Measurements from ENCODE around the gene OLFM3.

The OLFM3 gene

GRCh38 chr1:101875891-101876290 is 120.8 kb downstream of the OLFM3 start:
- no peak for DNase-seq
- in situ Hi-C loops (cut with MboI; ENCODE audit: low pct_unique_long_range_greater_than_20kb, low sequenced_read_pairs): no loop called here

- in situ Hi-C loops (cut with MboI; ENCODE audit: low pct_unique_long_range_greater_than_20kb, low sequenced_read_pairs): no loop called here
- DNase-seq: no peak
Observed at GRCh38 chr1:101873672-101874071, 123.1 kb downstream of the OLFM3 start.

GRCh38 chr1:101859941-101860340 is 136.8 kb downstream of the OLFM3 start:
- DNase-seq: no peak
- in situ Hi-C loops (cut with MboI; ENCODE audit: low pct_unique_long_range_greater_than_20kb, low sequenced_read_pairs): no loop called here

GRCh38 chr1:101854271-101854670 is 142.5 kb downstream of the OLFM3 start:
- in situ Hi-C loops (cut with MboI; ENCODE audit: low pct_unique_long_range_greater_than_20kb, low sequenced_read_pairs): no loop called here
- no peak for DNase-seq

GRCh38 chr1:101852936-101853335 is 143.8 kb downstream of the OLFM3 start:
- in situ Hi-C loops (cut with MboI; ENCODE audit: low pct_unique_long_range_greater_than_20kb, low sequenced_read_pairs): no loop called here
- no peak for DNase-seq

- DNase-seq: no peak
- in situ Hi-C loops (cut with MboI; ENCODE audit: low pct_unique_long_range_greater_than_20kb, low sequenced_read_pairs): no loop called here
Observed at GRCh38 chr1:101849356-101849755, 147.4 kb downstream of the OLFM3 start.

- no peak for DNase-seq
- in situ Hi-C loops (cut with MboI; ENCODE audit: low pct_unique_long_range_greater_than_20kb, low sequenced_read_pairs): no loop called here
Observed at GRCh38 chr1:101847626-101848025, 149.1 kb downstream of the OLFM3 start.

- DNase-seq: no peak
- in situ Hi-C loops (cut with MboI; ENCODE audit: low pct_unique_long_range_greater_than_20kb, low sequenced_read_pairs): no loop called here
Observed at GRCh38 chr1:101846820-101847219, 149.9 kb downstream of the OLFM3 start.

- in situ Hi-C loops (cut with MboI; ENCODE audit: low pct_unique_long_range_greater_than_20kb, low sequenced_read_pairs): no loop called here
- DNase-seq: no peak
Observed at GRCh38 chr1:101843160-101843559, 153.6 kb downstream of the OLFM3 start.

- no peak for DNase-seq
- in situ Hi-C loops (cut with MboI; ENCODE audit: low pct_unique_long_range_greater_than_20kb, low sequenced_read_pairs): no loop called here
Observed at GRCh38 chr1:101841824-101842223, 154.9 kb downstream of the OLFM3 start.

- DNase-seq: no peak
- in situ Hi-C loops (cut with MboI; ENCODE audit: low pct_unique_long_range_greater_than_20kb, low sequenced_read_pairs): no loop called here
Observed at GRCh38 chr1:101835988-101836387, 160.7 kb downstream of the OLFM3 start.

- in situ Hi-C loops (cut with MboI; ENCODE audit: low pct_unique_long_range_greater_than_20kb, low sequenced_read_pairs): no loop called here
Observed at GRCh38 chr1:101833312-101833711, 163.4 kb downstream of the OLFM3 start.

GRCh38 chr1:101826416-101826815 is 170.3 kb downstream of the OLFM3 start:
- in situ Hi-C loops (cut with MboI; ENCODE audit: low pct_unique_long_range_greater_than_20kb, low sequenced_read_pairs): no loop called here
- DNase-seq: no peak

More at GRCh38 chr1:101833312-101833711, 163.4 kb downstream of the OLFM3 start:
- DNase-seq: no peak

GRCh38 chr1:101820071-101820470 is 176.7 kb downstream of the OLFM3 start:
- in situ Hi-C loops (cut with MboI; ENCODE audit: low pct_unique_long_range_greater_than_20kb, low sequenced_read_pairs): no loop called here
- peak; percentile 28 for DNase-seq

- no peak for DNase-seq
- in situ Hi-C loops (cut with MboI; ENCODE audit: low pct_unique_long_range_greater_than_20kb, low sequenced_read_pairs): no loop called here
Observed at GRCh38 chr1:101816262-101816661, 180.5 kb downstream of the OLFM3 start.

- in situ Hi-C loops (cut with MboI; ENCODE audit: low pct_unique_long_range_greater_than_20kb, low sequenced_read_pairs): no loop called here
- DNase-seq: no peak
Observed at GRCh38 chr1:101798417-101798816, 198.3 kb downstream of the OLFM3 start.

GRCh38 chr1:101797722-101798121 is 199.0 kb downstream of the OLFM3 start:
- DNase-seq: no peak
- in situ Hi-C loops (cut with MboI; ENCODE audit: low pct_unique_long_range_greater_than_20kb, low sequenced_read_pairs): no loop called here

- in situ Hi-C loops (cut with MboI; ENCODE audit: low pct_unique_long_range_greater_than_20kb, low sequenced_read_pairs): no loop called here
- peak; percentile 50 for DNase-seq
Observed at GRCh38 chr1:101781201-101781831, 215.4 kb downstream of the OLFM3 start.

- DNase-seq: peak; percentile 15
- in situ Hi-C loops (cut with MboI; ENCODE audit: low pct_unique_long_range_greater_than_20kb, low sequenced_read_pairs): no loop called here
Observed at GRCh38 chr1:101769520-101769919, 227.2 kb downstream of the OLFM3 start.

- no peak for DNase-seq
- in situ Hi-C loops (cut with MboI; ENCODE audit: low pct_unique_long_range_greater_than_20kb, low sequenced_read_pairs): no loop called here
Observed at GRCh38 chr1:101757985-101758384, 238.7 kb downstream of the OLFM3 start.

- in situ Hi-C loops (cut with MboI; ENCODE audit: low pct_unique_long_range_greater_than_20kb, low sequenced_read_pairs): no loop called here
Observed at GRCh38 chr1:101756411-101756810, 240.3 kb downstream of the OLFM3 start.

More at GRCh38 chr1:101756411-101756810, 240.3 kb downstream of the OLFM3 start:
- no peak for DNase-seq

Data from KBM-7 (cell line).